ENCODE results near the gene TAPBP. TPM values are rescaled to one million over a fixed set of nuclear protein-coding genes. Genes with fewer than 3 reads are reported as not detected.

TAPBP gene
- total and polyA plus RNA-seq, 9 of the 15 experiments (the other 6 are each of a cell fraction or from before 2014, with no cell fraction given) = 5.6 to 74.0 (median 22.3) TPM

DNA sequence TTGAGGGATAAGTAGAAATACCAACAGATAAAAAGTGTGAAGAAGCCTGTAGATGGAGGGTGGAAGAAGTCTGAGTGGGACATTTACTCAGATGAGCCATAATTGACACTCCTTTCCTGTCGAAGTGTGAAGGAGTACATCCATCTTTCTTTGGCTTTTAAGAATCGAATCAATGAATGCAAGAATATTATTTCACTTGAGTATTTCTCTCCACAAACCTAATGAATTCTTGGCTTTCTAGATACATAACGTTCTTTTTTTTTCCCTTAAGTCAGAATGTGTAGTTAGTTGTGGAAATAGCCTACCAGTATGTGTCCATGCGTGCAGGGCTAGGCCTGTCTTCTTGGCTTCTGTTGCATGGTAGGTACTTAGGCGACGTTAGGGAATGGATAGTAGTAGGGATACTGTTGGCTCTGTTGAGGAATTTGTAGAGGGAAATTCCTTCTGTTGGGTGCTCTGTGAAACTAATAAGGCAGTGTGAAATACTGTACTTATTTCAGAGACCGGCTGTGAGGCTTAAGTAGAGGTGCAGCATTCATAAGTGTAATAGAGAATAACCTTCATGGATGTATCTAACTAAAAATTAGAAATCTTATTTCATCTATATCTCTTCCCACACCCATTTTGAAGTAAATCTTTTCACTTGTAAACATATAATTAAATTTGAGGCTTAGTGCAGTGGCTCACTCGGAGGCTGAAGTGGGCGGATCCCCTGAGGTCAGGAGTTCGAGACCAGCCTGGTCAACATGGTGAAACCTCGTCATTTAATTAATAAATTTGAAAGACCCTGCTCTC lies 40.6 kb downstream of the TAPBP start (continued):
- TF ChIP-seq ZNF583 (CRISPR knock-in tag; IDR thresholded peaks at IDR 0.05) = no peak
- TF ChIP-seq, protein P1, sequence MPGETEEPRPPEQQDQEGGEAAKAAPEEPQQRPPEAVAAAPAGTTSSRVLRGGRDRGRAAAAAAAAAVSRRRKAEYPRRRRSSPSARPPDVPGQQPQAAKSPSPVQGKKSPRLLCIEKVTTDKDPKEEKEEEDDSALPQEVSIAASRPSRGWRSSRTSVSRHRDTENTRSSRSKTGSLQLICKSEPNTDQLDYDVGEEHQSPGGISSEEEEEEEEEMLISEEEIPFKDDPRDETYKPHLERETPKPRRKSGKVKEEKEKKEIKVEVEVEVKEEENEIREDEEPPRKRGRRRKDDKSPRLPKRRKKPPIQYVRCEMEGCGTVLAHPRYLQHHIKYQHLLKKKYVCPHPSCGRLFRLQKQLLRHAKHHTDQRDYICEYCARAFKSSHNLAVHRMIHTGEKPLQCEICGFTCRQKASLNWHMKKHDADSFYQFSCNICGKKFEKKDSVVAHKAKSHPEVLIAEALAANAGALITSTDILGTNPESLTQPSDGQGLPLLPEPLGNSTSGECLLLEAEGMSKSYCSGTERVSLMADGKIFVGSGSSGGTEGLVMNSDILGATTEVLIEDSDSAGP (CRISPR knock-in tag; IDR thresholded peaks at IDR 0.05) = 0 out of 2 replicates have a peak, but pooled peaks have one; percentile 25
- TF ChIP-seq ARHGAP35 (IDR thresholded peaks at IDR 0.05; ENCODE audit: partially characterized antibody) = peak; percentile 31
- no peak; the same call in 1 of the 2 replicates for TF ChIP-seq POLR2AphosphoS5 (IDR thresholded peaks at IDR 0.05; ENCODE audit: control insufficient read depth, insufficient read depth, low read depth, low read length)
- TF ChIP-seq BRD4 (IDR thresholded peaks at IDR 0.05) = 0 out of 2 replicates have a peak, but pooled peaks have one; percentile 46
- peak; percentile 51; the same call in 1 of the 2 replicates for TF ChIP-seq ZKSCAN8 (CRISPR knock-in tag; IDR thresholded peaks at IDR 0.05)
- TF ChIP-seq KLF13 (tag; IDR thresholded peaks at IDR 0.05; ENCODE audit: borderline replicate concordance, low read depth) = peak; percentile 49; the same call in 1 of the 2 replicates
- TF ChIP-seq EGR1 (conservative IDR thresholded peaks at IDR 0.05) = peak; percentile 50; the same call in 1 of the 2 replicates

All from K562 (cell line).